ENCODE results near the gene TRAF4.

GRCh38 chr17:28733346-28733745, 10.5 kb upstream of the TRAF4 start:
- TF ChIP-seq CTCF (IDR thresholded peaks at IDR 0.05; ENCODE audit: low read length) = no peak
- TF ChIP-seq EZH2 (IDR thresholded peaks at IDR 0.05; ENCODE audit: borderline replicate concordance, low read length) = no peak

Data from OCI-LY1 (cell line).